Regular cardiac myocyte (primary cell): ENCODE data around the gene GBP6. TPM values are rescaled to one million over a fixed set of nuclear protein-coding genes. Genes with fewer than 3 reads are reported as not detected.

Source experiments
- total RNA-seq: library from RNA; depleted of rRNA; stranded (reverse); fragments of >200 nt; gene quantifications from 2 replicates; pipeline ENCODE4 v1.2.3, GENCODE V29; 2014

The GBP6 gene
- total RNA-seq = under 0.01 TPM in 2 replicates

GRCh38 chr1:89363638-89364536, at the start of gene GBP6:
Gene GBP6 (plus strand): TSS chr1:89364059. CDS start chr1:89368552, 4,493 bp downstream.

Other genes starting within 250 kb of the GBP6 start
- 10.9 and 52.1 TPM in 2 replicates for gene GBP2, start 237.9 kb upstream of the GBP6 start, total RNA-seq
- gene GBP7, start 188.1 kb upstream of the GBP6 start, total RNA-seq = not detected in 2 replicates
- 1.1 and 2.3 TPM in 2 replicates for gene GBP4, start 165.1 kb upstream of the GBP6 start, total RNA-seq
- under 0.01 and 0.38 TPM in 2 replicates for gene GBP5, start 91.2 kb upstream of the GBP6 start, total RNA-seq
- gene LRRC8B, start 160.8 kb downstream of the GBP6 start, total RNA-seq = 2.5 and 3.9 TPM in 2 replicates